ENCODE data around the gene MISP. TPM values are rescaled to one million over a fixed set of nuclear protein-coding genes. Genes with fewer than 3 reads are reported as not detected.

The MISP gene
- total and polyA plus RNA-seq, 2 donors (not counting 1 experiment from before 2014, with no cell fraction given) = not detected

DNA sequence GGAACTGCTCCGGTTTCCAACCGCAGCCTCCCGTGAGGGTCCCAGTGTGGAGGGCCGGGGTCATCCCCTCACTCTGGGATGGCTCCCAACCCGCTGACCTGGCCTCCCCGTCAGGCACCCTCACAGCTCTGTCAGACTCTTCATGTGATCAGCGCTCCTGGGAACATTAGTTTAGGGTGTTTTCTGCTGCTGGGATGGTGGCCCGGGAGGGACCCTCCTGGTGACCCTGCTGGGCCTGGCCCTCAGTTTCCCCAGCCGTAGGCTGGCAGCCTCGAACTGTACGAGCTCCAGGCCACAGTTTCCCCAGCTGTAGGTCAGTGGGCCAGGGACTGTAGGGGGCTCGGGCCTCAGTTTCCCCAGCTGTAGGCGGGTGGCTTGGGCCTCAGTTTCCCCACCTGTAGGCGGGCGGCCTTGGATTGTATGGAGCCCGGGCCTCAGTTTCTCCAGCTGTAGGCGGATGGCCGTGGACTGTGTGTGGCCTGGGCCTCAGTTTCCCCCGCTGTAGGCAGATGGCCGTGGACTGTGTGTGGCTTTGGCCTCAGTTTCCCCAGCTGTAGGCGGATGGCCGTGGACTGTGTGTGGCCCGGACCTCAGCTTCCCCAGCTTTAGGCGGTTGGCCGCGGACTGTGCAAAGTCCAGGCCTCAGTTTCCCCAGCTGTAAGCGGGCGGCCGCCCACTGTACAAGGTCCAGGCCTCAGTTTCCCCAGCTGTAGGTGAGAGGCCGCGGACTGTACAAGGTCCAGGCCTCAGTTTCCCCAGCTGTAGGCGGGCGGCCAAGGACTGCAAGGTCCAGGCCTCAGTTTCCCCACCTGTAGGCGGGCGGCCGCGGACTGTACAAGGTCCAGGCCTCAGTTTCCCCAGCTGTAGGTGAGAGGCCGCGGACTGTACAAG lies 45.0 kb downstream of the MISP start:
- H3K4me3 ChIP-seq (ENCODE audit: control extremely low read depth in 1 of 5, extremely low read depth in 1 of 5, insufficient read depth in 1 of 5, low read depth in 2 of 5, low read length in 4 of 5) = peak overlapping the region in 4 of 5 experiments; percentile 69 to 78 (median 74)
- H3K4me3 Mint-ChIP-seq = peak overlapping the region; percentile 37
- CTCF ChIA-PET = no interaction called here

More for the DNA sequence above, 45.0 kb downstream of the MISP start:
- Histone ChIP-seq H3K9me3 (ENCODE audit: control extremely low read depth in 1 of 3, control insufficient read depth in 2 of 3, insufficient read depth in 1 of 3, low read length in 2 of 3) (no peaks in the 10 kb centered on the region), H3K9ac (ENCODE audit: low read length) (peak overlapping the region; percentile 75), H3K27me3 (replicated peaks in 1 of 4; ENCODE audit: control extremely low read depth in 1 of 4, control insufficient read depth in 3 of 4, insufficient read depth in 4 of 4, low read length in 3 of 4) (no peaks in the 10 kb centered on the region), H3K4me2 (replicated peaks; ENCODE audit: low read depth, low read length, poor library complexity, severe bottlenecking) (peak overlapping the region; percentile 84), H4K20me1 (ENCODE audit: control insufficient read depth, insufficient read depth, low read length, poor library complexity, severe bottlenecking) (peaks cover 31% of the 10 kb centered on the region), H3K79me2 (ENCODE audit: control insufficient read depth, insufficient read depth, low read length) (peaks cover 41% of the 10 kb centered on the region), H3K36me3 (replicated peaks in 1 of 2; ENCODE audit: control extremely low read depth in 1 of 2, control insufficient read depth in 1 of 2, extremely low read depth in 1 of 2, insufficient read depth in 2 of 2, low read length in 1 of 2) (peaks cover 0 to 20% of the 10 kb centered on the region in 2 experiments), H2AFZ (ENCODE audit: insufficient read depth, low read depth, low read length, poor library complexity, severe bottlenecking) (peak overlapping the region; percentile 86), H3K27ac (ENCODE audit: low read length in 2 of 2) (peak overlapping the region in 1 of 2 donors; percentile 59), H3K4me1 (ENCODE audit: control insufficient read depth in 2 of 2, insufficient read depth in 2 of 2, low read length in 2 of 2) (peaks cover 18 to 38% of the 10 kb centered on the region in 2 donors)
- WGBS (ENCODE audit: insufficient coverage) = 84% methylated on average over 39 of the region's 39 CpGs
- no peak for ATAC-seq (ENCODE audit: low read depth)
- Mint-ChIP-seq H3K9me3 (ENCODE audit: insufficient read depth) (no peaks in the 10 kb centered on the region), H3K4me1 (peaks cover 26% of the 10 kb centered on the region), H3K27me3 (no peaks in the 10 kb centered on the region), H3K27ac (no peak overlapping the region)
- peak; percentile 40 for DNase-seq
- POLR2A ChIA-PET = interaction anchor here (0.6 to 1.1 kb wide), 3 partner anchors 133 to 1146 kb away, joined by 3 to 6 read pairs (median 4); partner anchors contain the start of gene RNF126
- intact Hi-C loops (cut with micrococcal nuclease) = loop anchor here (2.0 kb wide), 2 partner anchors 113 to 189 kb away; partner anchors contain the start of gene WDR18
- no peak for TF ChIP-seq CTCF (IDR thresholded peaks at IDR 0.05)
- no peak for TF ChIP-seq EZH2 (IDR thresholded peaks at IDR 0.05; ENCODE audit: borderline replicate concordance, insufficient read depth, low read depth, low read length, poor library complexity, severe bottlenecking)
